Heart right ventricle (tissue), 16 donors: ENCODE data around the gene SYNPO. TPM values are rescaled to one million over a fixed set of nuclear protein-coding genes. Genes with fewer than 3 reads are reported as not detected.
A peak's percentile ranks its signal among the peaks of the same experiment; 100 is the strongest.

Experiments used
- ATAC-seq, 8 donors: fragments of 200-7000 bp; cut with Tn5 transposase; one replicate each; pipeline ENCODE4 v1.9.1; 2020; ENCODE audit warnings: mild to moderate bottlenecking in 8 of 8, moderate library complexity in 8 of 8, moderate number of reproducible peaks in 1 of 8
- DNase-seq, 2 donors: peaks; one replicate each; pipeline ENCODE4 v3.0.0-alpha.2; 2020
- H3K27ac ChIP-seq, 10 donors: fragments of 200-600 bp; sonication (generic) in 2 of 10; one replicate each; pipeline versions ENCODE4 v1.5.0 to v1.8.0; 2020 to 2022; ENCODE audit warnings: mild to moderate bottlenecking in 3 of 10
- H3K27me3 ChIP-seq, 7 donors: fragments of 200-600 bp; one replicate each; pipeline ENCODE4 v1.8.0; 2021 to 2022; ENCODE audit warnings: mild to moderate bottlenecking in 2 of 7
- H3K36me3 ChIP-seq, 9 donors: fragments of 200-600 bp; sonication (generic) in 1 of 9; one replicate each; pipeline versions ENCODE4 v1.5.0 to v1.8.0; 2020 to 2022; ENCODE audit warnings: mild to moderate bottlenecking in 2 of 9
- H3K4me1 ChIP-seq, 9 donors: fragments of 200-600 bp; sonication (generic) in 1 of 9; one replicate each; pipeline versions ENCODE4 v1.5.0 to v1.8.0; 2020 to 2022; ENCODE audit warnings: mild to moderate bottlenecking in 4 of 9
- H3K4me3 ChIP-seq, 10 donors: fragments of 200-600 bp; sonication (generic) in 2 of 10; one replicate each; pipeline versions ENCODE4 v1.5.0 to v1.8.0; 2020 to 2022; ENCODE audit warnings: mild to moderate bottlenecking in 7 of 10, moderate library complexity in 2 of 10
- H3K9me3 ChIP-seq, 11 donors: fragments of 200-600 bp in 10 of 11; sonication (generic) in 2 of 11; one replicate each; pipeline versions ENCODE4 v1.5.0 to v1.8.0; 2013 to 2022; ENCODE audit warnings: mild to moderate bottlenecking in 2 of 11, control low read depth in 1 of 11, moderate library complexity in 1 of 11
- WGBS, 2 donors: extraction: QIAGEN DNeasy Blood & Tissue Kit; methylation state at CpG; one replicate each; pipeline ENCODE4 v1.1.7; 2013; ENCODE audit warnings: inconsistent platforms in 1 of 2; 5-methylcytosine and 5-hydroxymethylcytosine counted together
- intact Hi-C, 10 donors: fragments of 100-400 bp; cut with DNase I; formaldehyde crosslinking; loops; one replicate each; pipeline versions ENCODE4 v1.11.1 to v1.14.2; 2022
- polyA plus RNA-seq, 2 donors: library from polyadenylated mRNA; stranded (reverse); fragments of 200-250 nt; gene quantifications; one replicate each; pipeline ENCODE4 v1.2.3, GENCODE V29; 2013
- total RNA-seq, 10 donors: library from RNA; stranded (reverse); fragmentation: NEBNext Ultra II Directional in 3 of 10; extraction: Animal tissue kit (Norgen Biotek cat#: 25700) in 3 of 10; gene quantifications; one replicate each; pipeline versions ENCODE4 v1.2.1 to v1.2.4, GENCODE V29; 2021 to 2023
- TF ChIP-seq, protein P1 (sequence below), 9 donors: fragments of 200-600 bp; sonication (generic) in 2 of 9; IDR thresholded peaks; one replicate each; pipeline versions ENCODE4 v1.5.0 to v1.8.0; 2021 to 2022; ENCODE audit warnings: antibody characterized with exemption in 9 of 9, mild to moderate bottlenecking in 5 of 9, moderate library complexity in 1 of 9
- donor health status: Arrhythmogenic right ventricular cardiomyopathy.
- donor health status: ischemic (EF 13 %, LVEDD 7.1; RV severe dilation, severe dysfunction).
- donor health status: healthy with polysubstance abuse.
- donor health status: DM: no; HTN: yes; CAD: no.
- donor health status: DM: no; HTN: no; CAD: no.
- donor health status: ischemic (EF 25% LVEDD 6.9; RV normal size, moderate dysfunction).
- donor health status: ischemic (EF 25% LVEDD 5.7; RV mildly dilated, moderate dysfunction).
- donor health status: healthy.
- donor health status: DM: yes; HTN: yes; CAD: no.
- donor health status: Ischemic cardiomyopathy.
- donor health status: ischemic (EF 35%, LVEDD 5.7; RV mildly dilated, moderate dysfunction).
- donor health status: nonischemic (EF 11% LVEDD 7.7; RV severe dilation, severe dysfunction).
- donor health status: DM: yes; HTN: yes; CAD: no.
- donor health status: PGD.
- donor health status: ischemic (EF 29% LVEDD 5.4; RV normal size, mild dysfunction).
- donor health status: nonischemic (EF 23%, LVEDD 6.1; RV moderate dilation, normal function).

SYNPO gene
- total and polyA plus RNA-seq, 12 donors = 129 to 777 (median 652) TPM

DNA sequence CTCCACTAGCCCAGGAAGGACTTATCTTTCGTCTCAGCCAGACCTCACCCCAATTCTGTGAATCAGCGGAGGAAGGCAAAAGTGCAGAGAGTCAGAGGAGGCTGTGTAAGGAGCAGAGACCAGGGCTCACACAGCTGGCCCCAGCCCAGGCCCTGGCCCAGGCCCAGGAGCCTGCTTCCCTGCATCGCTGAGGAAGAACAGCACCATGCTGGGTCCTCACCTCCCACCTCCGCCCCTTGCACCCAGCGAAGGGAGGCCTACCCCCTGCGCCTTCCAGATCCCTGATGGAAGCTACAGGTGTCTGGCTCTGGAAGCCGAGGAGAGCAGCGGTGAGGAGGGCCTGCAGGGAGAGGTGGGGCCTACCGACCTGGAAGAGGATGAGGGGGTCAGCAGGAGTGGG, 22.3 kb upstream of the SYNPO start:
- Histone ChIP-seq H3K4me1 (peaks cover 56 to 100% (median 95%) of the 10 kb centered on the region in 9 donors), H3K27ac (peak overlapping the region; percentile 80 to 100 (median 94)), H3K4me3 (no peak overlapping the region), H3K36me3 (no peaks in the 10 kb centered on the region), H3K27me3 (no peaks in the 10 kb centered on the region), H3K9me3 (no peaks in the 10 kb centered on the region)
- WGBS, 2 donors = 27 to 36% methylated on average over 9 of the region's 9 CpGs
- intact Hi-C loops = no loop called here
- DNase-seq (peak in 1 of 2 donors; percentile 74), ATAC-seq (peak in 6 of 8 donors; percentile 6 to 36 (median 21))
- TF ChIP-seq, protein P1, sequence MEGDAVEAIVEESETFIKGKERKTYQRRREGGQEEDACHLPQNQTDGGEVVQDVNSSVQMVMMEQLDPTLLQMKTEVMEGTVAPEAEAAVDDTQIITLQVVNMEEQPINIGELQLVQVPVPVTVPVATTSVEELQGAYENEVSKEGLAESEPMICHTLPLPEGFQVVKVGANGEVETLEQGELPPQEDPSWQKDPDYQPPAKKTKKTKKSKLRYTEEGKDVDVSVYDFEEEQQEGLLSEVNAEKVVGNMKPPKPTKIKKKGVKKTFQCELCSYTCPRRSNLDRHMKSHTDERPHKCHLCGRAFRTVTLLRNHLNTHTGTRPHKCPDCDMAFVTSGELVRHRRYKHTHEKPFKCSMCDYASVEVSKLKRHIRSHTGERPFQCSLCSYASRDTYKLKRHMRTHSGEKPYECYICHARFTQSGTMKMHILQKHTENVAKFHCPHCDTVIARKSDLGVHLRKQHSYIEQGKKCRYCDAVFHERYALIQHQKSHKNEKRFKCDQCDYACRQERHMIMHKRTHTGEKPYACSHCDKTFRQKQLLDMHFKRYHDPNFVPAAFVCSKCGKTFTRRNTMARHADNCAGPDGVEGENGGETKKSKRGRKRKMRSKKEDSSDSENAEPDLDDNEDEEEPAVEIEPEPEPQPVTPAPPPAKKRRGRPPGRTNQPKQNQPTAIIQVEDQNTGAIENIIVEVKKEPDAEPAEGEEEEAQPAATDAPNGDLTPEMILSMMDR (IDR thresholded peaks at IDR 0.05) = no peak

DNA sequence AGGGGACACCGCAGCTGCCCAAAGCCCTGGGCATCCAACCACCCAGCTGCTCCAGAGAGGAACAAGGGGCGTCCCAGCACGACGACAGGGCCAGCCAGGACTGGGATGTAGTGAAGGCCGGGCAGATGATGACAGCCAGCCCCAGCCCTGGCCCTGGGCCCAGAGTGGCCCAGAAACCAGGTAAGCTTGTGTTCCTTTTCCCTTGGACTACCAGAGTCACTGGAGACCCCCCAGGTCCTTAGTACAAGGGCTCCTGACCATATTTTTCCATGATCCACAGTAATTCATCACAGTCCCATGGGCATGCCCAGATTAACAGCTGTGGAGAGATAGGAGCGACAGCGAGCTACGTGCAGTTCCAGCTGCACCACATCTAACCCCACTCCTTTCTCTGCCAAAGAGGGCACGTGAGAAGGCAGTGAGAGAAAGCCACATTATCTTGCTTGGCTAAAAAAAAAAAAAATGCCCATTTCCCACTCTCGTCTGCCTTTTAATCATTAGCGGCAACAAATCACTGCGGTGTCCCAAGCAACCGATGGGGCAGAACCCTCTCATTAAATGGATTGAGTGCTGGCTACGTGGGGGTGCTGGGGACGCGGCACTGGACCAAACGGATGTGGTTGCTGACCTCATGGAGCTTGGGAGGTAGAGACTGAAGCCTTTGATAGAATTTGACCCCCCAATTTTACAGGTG, 21.7 kb upstream of the SYNPO start:
- H3K4me1 ChIP-seq = peaks cover 54 to 100% (median 95%) of the 10 kb centered on the region in 9 donors
- no peak overlapping the region for H3K4me3 ChIP-seq
- TF ChIP-seq, protein P1 (IDR thresholded peaks at IDR 0.05) = no peak
- H3K9me3 ChIP-seq = no peaks in the 10 kb centered on the region
- DNase-seq (peak; percentile 51 to 69), ATAC-seq (peak; percentile 7 to 60 (median 38))
- WGBS, 2 donors = 17 to 31% methylated on average over 17 of the region's 17 CpGs
- H3K27me3 ChIP-seq = no peaks in the 10 kb centered on the region
- H3K36me3 ChIP-seq = no peaks in the 10 kb centered on the region
- intact Hi-C loops = no loop called here
- H3K27ac ChIP-seq = peak overlapping the region; percentile 80 to 100 (median 94)

DNA sequence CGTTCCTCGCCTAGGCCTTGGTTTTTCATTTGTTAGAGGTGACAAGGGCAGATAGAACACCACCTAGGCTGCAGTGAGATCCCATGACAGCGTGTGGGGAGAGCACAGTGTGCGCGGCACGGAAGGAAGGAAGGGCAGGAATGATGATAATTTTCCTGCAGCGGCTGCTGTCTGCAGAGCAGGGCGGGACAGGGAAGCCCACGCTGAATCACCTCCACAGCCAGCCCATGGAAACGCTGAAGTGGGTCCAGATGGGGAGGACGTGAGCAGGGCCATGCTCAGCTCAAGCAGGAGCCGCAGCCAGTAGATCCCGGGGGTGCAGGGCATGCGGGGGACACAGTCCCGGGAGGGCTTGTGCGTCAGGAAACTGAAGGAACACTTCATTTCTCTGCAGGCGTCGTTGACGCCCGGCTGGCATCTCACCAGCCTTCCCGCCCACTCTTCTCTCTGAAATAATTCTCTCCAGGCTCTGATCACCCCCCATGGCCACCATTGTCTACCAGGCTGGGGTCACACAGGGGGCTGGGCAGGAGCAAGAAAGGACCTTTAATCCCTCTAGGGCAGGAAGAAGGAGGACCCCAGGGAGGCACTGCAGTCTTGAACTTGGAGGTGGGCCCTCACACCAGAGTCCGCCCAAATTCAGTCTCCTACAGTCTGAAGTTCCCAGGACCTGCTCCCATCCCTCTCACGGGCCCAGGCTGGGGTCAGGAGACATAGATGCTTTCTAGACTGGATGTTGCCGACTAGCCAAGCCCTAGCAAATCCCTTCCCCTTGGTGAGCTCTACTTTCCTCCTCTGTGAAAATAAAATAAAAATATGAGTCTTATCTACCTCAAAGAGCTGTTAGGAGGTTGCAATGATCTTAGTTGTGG, 20.9 kb upstream of the SYNPO start:
- no peak overlapping the region for H3K4me3 ChIP-seq
- peaks cover 53 to 98% (median 93%) of the 10 kb centered on the region in 9 donors for H3K4me1 ChIP-seq
- ATAC-seq (peak; percentile 20 to 81 (median 61)), DNase-seq (peak; percentile 69 to 83)
- TF ChIP-seq, protein P1 (IDR thresholded peaks at IDR 0.05) = no peak
- intact Hi-C loops = no loop called here
- peaks cover 0 to 6% (median 0%) of the 10 kb centered on the region in 7 donors for H3K27me3 ChIP-seq
- H3K27ac ChIP-seq = peak overlapping the region; percentile 80 to 100 (median 94)
- WGBS, 2 donors = 15 to 27% methylated on average over 24 of the region's 24 CpGs
- no peaks in the 10 kb centered on the region for H3K36me3 ChIP-seq
- H3K9me3 ChIP-seq = no peaks in the 10 kb centered on the region

DNA sequence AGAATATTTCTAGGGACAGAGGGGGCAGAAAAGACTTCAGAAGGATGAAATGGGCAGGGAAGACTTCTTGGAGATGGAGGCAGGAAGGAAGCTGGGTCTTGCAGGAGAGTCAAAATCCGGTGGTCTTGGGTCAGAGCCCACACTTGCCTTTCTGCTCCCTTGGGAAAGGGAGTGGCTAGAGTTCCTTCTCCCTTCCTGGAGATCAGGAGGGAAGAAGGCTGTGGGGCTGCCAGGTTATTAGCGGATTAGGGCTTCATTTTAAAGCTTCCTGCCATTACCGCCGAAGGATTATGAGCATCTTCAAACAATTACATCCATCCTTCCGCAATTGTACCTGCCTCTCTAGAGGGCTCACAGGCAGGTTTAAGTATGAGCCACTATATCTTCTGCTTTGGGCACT, 19.2 kb upstream of the SYNPO start:
- WGBS, 2 donors = 58 to 73% methylated on average over 5 of the region's 5 CpGs
- intact Hi-C loops = no loop called here
- peak overlapping the region in 9 of 10 donors; percentile 14 to 100 (median 97) for H3K27ac ChIP-seq
- no peaks in the 10 kb centered on the region for H3K9me3 ChIP-seq
- TF ChIP-seq, protein P1 (IDR thresholded peaks at IDR 0.05) = no peak
- H3K36me3 ChIP-seq = no peaks in the 10 kb centered on the region
- peaks cover 0 to 20% (median 0%) of the 10 kb centered on the region in 7 donors for H3K27me3 ChIP-seq
- no peak overlapping the region for H3K4me3 ChIP-seq
- peaks cover 37 to 90% (median 83%) of the 10 kb centered on the region in 9 donors for H3K4me1 ChIP-seq
- DNase-seq (no peak), ATAC-seq (no peak)
